Measurements from ENCODE around the gene JAK1.
"Not testable (repeated sequence)": the region's sequence is repeated elsewhere in the genome, so short reads cannot be mapped to it uniquely, and the experiment has no call there.

JAK1 gene

GRCh38 chr1:64817364-64817763, 149.0 kb downstream of the JAK1 start:
- H3K4me2 ChIP-seq (ENCODE audit: low read length); H2AK5ac ChIP-seq (ENCODE audit: low read length); H2BK5ac ChIP-seq (ENCODE audit: low read depth, low read length, poor library complexity); H2AFZ ChIP-seq (ENCODE audit: insufficient read depth, low read length, poor library complexity); H3K14ac ChIP-seq (ENCODE audit: low read length); H3K36me3 ChIP-seq (ENCODE audit: control insufficient read depth in 1 of 2, insufficient read depth in 2 of 2, low read length in 2 of 2); DNase-seq; H3K9ac ChIP-seq (ENCODE audit: low read length); H2BK120ac ChIP-seq (ENCODE audit: insufficient read depth, low read length, poor library complexity); H3K4ac ChIP-seq (ENCODE audit: low read depth, low read length); H3K9me3 ChIP-seq (ENCODE audit: insufficient read depth, low read depth, low read length); H3K79me2 ChIP-seq (ENCODE audit: control insufficient read depth, insufficient read depth, low read length, poor library complexity); H3K79me1 ChIP-seq (ENCODE audit: low read length); H2BK12ac ChIP-seq (ENCODE audit: low read length); H3K4me3 ChIP-seq (ENCODE audit: low read depth, low read length); H4K12ac ChIP-seq (ENCODE audit: low read depth, low read length); H4K8ac ChIP-seq (ENCODE audit: low read depth, low read length); H3K4me1 ChIP-seq (ENCODE audit: control insufficient read depth in 1 of 2, insufficient read depth in 2 of 2, low read length in 2 of 2); H3K27me3 ChIP-seq (ENCODE audit: insufficient read depth, low read length); H3K23ac ChIP-seq (ENCODE audit: low read length); H4K91ac ChIP-seq (ENCODE audit: low read depth, low read length); H3K27ac ChIP-seq (ENCODE audit: low read depth, low read length); H3K18ac ChIP-seq (ENCODE audit: low read length): not testable (repeated sequence)
- no CpG with 5 or more reads among the region's 5 CpGs for WGBS (ENCODE audit: extremely low coverage, insufficient coverage, insufficient read length)

GRCh38 chr1:64814427-64814826, 151.9 kb downstream of the JAK1 start:
- WGBS (ENCODE audit: extremely low coverage, insufficient coverage, insufficient read length) = no CpG with 5 or more reads among the region's 1 CpG

GRCh38 chr1:64811131-64811530, 155.2 kb downstream of the JAK1 start:
- Histone ChIP-seq H3K36me3 (ENCODE audit: control insufficient read depth in 1 of 2, insufficient read depth in 2 of 2, low read length in 2 of 2) (no peaks in the 10 kb centered on the region), H2AFZ (ENCODE audit: insufficient read depth, low read length, poor library complexity) (no peak overlapping the region), H3K4ac (ENCODE audit: low read depth, low read length) (no peak overlapping the region), H3K9ac (ENCODE audit: low read length) (no peak overlapping the region), H3K79me1 (ENCODE audit: low read length) (no peaks in the 10 kb centered on the region), H3K27ac (ENCODE audit: low read depth, low read length) (no peak overlapping the region), H3K79me2 (ENCODE audit: control insufficient read depth, insufficient read depth, low read length, poor library complexity) (no peaks in the 10 kb centered on the region), H4K12ac (ENCODE audit: low read depth, low read length) (no peak overlapping the region), H3K23ac (ENCODE audit: low read length) (no peak overlapping the region), H2BK120ac (ENCODE audit: insufficient read depth, low read length, poor library complexity) (no peak overlapping the region), H3K4me1 (ENCODE audit: control insufficient read depth in 1 of 2, insufficient read depth in 2 of 2, low read length in 2 of 2) (no peaks in the 10 kb centered on the region), H3K9me3 (ENCODE audit: insufficient read depth, low read depth, low read length) (no peaks in the 10 kb centered on the region), H3K27me3 (ENCODE audit: insufficient read depth, low read length) (no peaks in the 10 kb centered on the region), H2BK12ac (ENCODE audit: low read length) (no peak overlapping the region), H3K14ac (ENCODE audit: low read length) (no peak overlapping the region), H4K91ac (ENCODE audit: low read depth, low read length) (no peak overlapping the region), H3K18ac (ENCODE audit: low read length) (no peak overlapping the region), H3K4me3 (ENCODE audit: low read depth, low read length) (no peak overlapping the region), H4K8ac (ENCODE audit: low read depth, low read length) (no peak overlapping the region), H3K4me2 (ENCODE audit: low read length) (no peak overlapping the region), H2AK5ac (ENCODE audit: low read length) (no peak overlapping the region), H2BK5ac (ENCODE audit: low read depth, low read length, poor library complexity) (no peak overlapping the region)
- no peak for DNase-seq
- WGBS (ENCODE audit: extremely low coverage, insufficient coverage, insufficient read length) = no CpG with 5 or more reads among the region's 6 CpGs

More at GRCh38 chr1:64814427-64814826, 151.9 kb downstream of the JAK1 start:
- Histone ChIP-seq H3K4ac (ENCODE audit: low read depth, low read length) (no peak overlapping the region), H3K79me1 (ENCODE audit: low read length) (no peaks in the 10 kb centered on the region), H3K9ac (ENCODE audit: low read length) (no peak overlapping the region), H3K4me2 (ENCODE audit: low read length) (no peak overlapping the region), H3K4me1 (ENCODE audit: control insufficient read depth in 1 of 2, insufficient read depth in 2 of 2, low read length in 2 of 2) (no peaks in the 10 kb centered on the region), H2BK5ac (ENCODE audit: low read depth, low read length, poor library complexity) (no peak overlapping the region), H3K23ac (ENCODE audit: low read length) (no peak overlapping the region), H3K9me3 (ENCODE audit: insufficient read depth, low read depth, low read length) (no peaks in the 10 kb centered on the region), H2AFZ (ENCODE audit: insufficient read depth, low read length, poor library complexity) (no peak overlapping the region), H4K91ac (ENCODE audit: low read depth, low read length) (no peak overlapping the region), H3K36me3 (ENCODE audit: control insufficient read depth in 1 of 2, insufficient read depth in 2 of 2, low read length in 2 of 2) (no peaks in the 10 kb centered on the region), H3K27ac (ENCODE audit: low read depth, low read length) (no peak overlapping the region), H4K12ac (ENCODE audit: low read depth, low read length) (no peak overlapping the region), H3K18ac (ENCODE audit: low read length) (no peak overlapping the region), H2BK12ac (ENCODE audit: low read length) (no peak overlapping the region), H3K4me3 (ENCODE audit: low read depth, low read length) (no peak overlapping the region), H2AK5ac (ENCODE audit: low read length) (no peak overlapping the region), H2BK120ac (ENCODE audit: insufficient read depth, low read length, poor library complexity) (no peak overlapping the region), H3K27me3 (ENCODE audit: insufficient read depth, low read length) (no peaks in the 10 kb centered on the region), H3K79me2 (ENCODE audit: control insufficient read depth, insufficient read depth, low read length, poor library complexity) (no peaks in the 10 kb centered on the region), H4K8ac (ENCODE audit: low read depth, low read length) (no peak overlapping the region), H3K14ac (ENCODE audit: low read length) (no peak overlapping the region)
- no peak for DNase-seq

GRCh38 chr1:64810001-64810400, 156.3 kb downstream of the JAK1 start:
- no peak overlapping the region for H4K12ac ChIP-seq (ENCODE audit: low read depth, low read length)
- H3K27ac ChIP-seq (ENCODE audit: low read depth, low read length) = no peak overlapping the region
- no peaks in the 10 kb centered on the region for H3K27me3 ChIP-seq (ENCODE audit: insufficient read depth, low read length)
- H2BK120ac ChIP-seq (ENCODE audit: insufficient read depth, low read length, poor library complexity) = no peak overlapping the region
- H4K8ac ChIP-seq (ENCODE audit: low read depth, low read length) = no peak overlapping the region
- no CpG with 5 or more reads among the region's 1 CpG for WGBS (ENCODE audit: extremely low coverage, insufficient coverage, insufficient read length)
- no peak overlapping the region for H4K91ac ChIP-seq (ENCODE audit: low read depth, low read length)
- H3K23ac ChIP-seq (ENCODE audit: low read length) = no peak overlapping the region
- no peaks in the 10 kb centered on the region for H3K79me1 ChIP-seq (ENCODE audit: low read length)
- H3K9ac ChIP-seq (ENCODE audit: low read length) = no peak overlapping the region
- H2BK12ac ChIP-seq (ENCODE audit: low read length) = no peak overlapping the region
- H3K79me2 ChIP-seq (ENCODE audit: control insufficient read depth, insufficient read depth, low read length, poor library complexity) = no peaks in the 10 kb centered on the region
- H2AK5ac ChIP-seq (ENCODE audit: low read length) = no peak overlapping the region
- H3K18ac ChIP-seq (ENCODE audit: low read length) = no peak overlapping the region
- H3K4ac ChIP-seq (ENCODE audit: low read depth, low read length) = no peak overlapping the region
- H2BK5ac ChIP-seq (ENCODE audit: low read depth, low read length, poor library complexity) = no peak overlapping the region
- H3K9me3 ChIP-seq (ENCODE audit: insufficient read depth, low read depth, low read length) = no peaks in the 10 kb centered on the region
- no peaks in the 10 kb centered on the region for H3K4me1 ChIP-seq (ENCODE audit: control insufficient read depth in 1 of 2, insufficient read depth in 2 of 2, low read length in 2 of 2)
- H3K4me2 ChIP-seq (ENCODE audit: low read length) = no peak overlapping the region
- no peak for DNase-seq
- no peak overlapping the region for H2AFZ ChIP-seq (ENCODE audit: insufficient read depth, low read length, poor library complexity)
- no peaks in the 10 kb centered on the region for H3K36me3 ChIP-seq (ENCODE audit: control insufficient read depth in 1 of 2, insufficient read depth in 2 of 2, low read length in 2 of 2)
- no peak overlapping the region for H3K4me3 ChIP-seq (ENCODE audit: low read depth, low read length)
- H3K14ac ChIP-seq (ENCODE audit: low read length) = no peak overlapping the region

All from trophoblast cell (in vitro differentiated cells and primary cell).